ENCODE measurements around the gene AGRN. TPM values are rescaled to one million over a fixed set of nuclear protein-coding genes. Genes with fewer than 3 reads are reported as not detected.
A peak's percentile ranks its signal among the peaks of the same experiment; 100 is the strongest.
"Not testable (repeated sequence)": the region's sequence is repeated elsewhere in the genome, so short reads cannot be mapped to it uniquely, and the experiment has no call there.

AGRN gene
- total RNA-seq, 1 experiment from 2014 or later = 134 TPM

- H3K27me3 ChIP-seq (ENCODE audit: insufficient read depth, low read length) = no peaks in the 10 kb centered on the region
- H3K9ac ChIP-seq (ENCODE audit: low read length) = 0 out of 2 replicates have a peak overlapping the region, but pooled peaks have one; percentile 82
- no peaks in the 10 kb centered on the region for H3K36me3 ChIP-seq (ENCODE audit: control insufficient read depth in 1 of 2, insufficient read depth in 2 of 2, low read length in 2 of 2)
- no peak overlapping the region for H2AFZ ChIP-seq (ENCODE audit: low read depth, low read length, poor library complexity, severe bottlenecking)
- H3K27ac ChIP-seq (ENCODE audit: low read depth, low read length) = peak overlapping the region; percentile 12; the same call in 1 of the 2 replicates
- no peaks in the 10 kb centered on the region for H3K9me3 ChIP-seq (ENCODE audit: control insufficient read depth in 1 of 2, insufficient read depth in 1 of 2, low read depth in 1 of 2, low read length in 2 of 2)
- H3K79me2 ChIP-seq (ENCODE audit: insufficient read depth, low read length) = peaks cover 3% of the 10 kb centered on the region; the same call in 1 of the 2 replicates
- intact Hi-C loops (cut with micrococcal nuclease) = no loop called here
- RAD21 ChIA-PET (ENCODE audit: low non-redundant PET in 1 of 2, low total read pairs in 2 of 2, uncharacterized antibody in 2 of 2, unreplicated experiment in 2 of 2) = no interaction called here
- peaks cover 35 to 52% of the 10 kb centered on the region in 2 experiments for H3K4me1 ChIP-seq (ENCODE audit: control insufficient read depth in 1 of 2, insufficient read depth in 2 of 2, low read length in 2 of 2)
- BruUV-seq (replicated peaks) = no TSS peak
- DNase-seq (ENCODE audit: low read depth, low spot score) (no peak), ATAC-seq (no peak)
- no peaks in the 10 kb centered on the region for H3K9me2 ChIP-seq (ENCODE audit: insufficient read depth)
- no peak overlapping the region for H3K4me3 ChIP-seq (replicated peaks in 1 of 2; ENCODE audit: low read depth in 1 of 2, low read length in 2 of 2)
- no peak for TF ChIP-seq ZNF274 (IDR thresholded peaks at IDR 0.05; ENCODE audit: low read depth, low read length)
- no peak for TF ChIP-seq YY1 (IDR thresholded peaks at IDR 0.05; ENCODE audit: extremely low read depth, insufficient replicate concordance, low read depth, low read length)
- no peak for TF ChIP-seq MAX (IDR thresholded peaks at IDR 0.05)
- TF ChIP-seq TCF7L2 (IDR thresholded peaks at IDR 0.05; ENCODE audit: borderline replicate concordance, extremely low read depth, insufficient read depth, insufficient read length) = no peak
- TF ChIP-seq ELF1 (IDR thresholded peaks at IDR 0.05; ENCODE audit: borderline replicate concordance, low read depth) = no peak
- TF ChIP-seq CBX3 (IDR thresholded peaks at IDR 0.05; ENCODE audit: low read depth) = no peak
- TF ChIP-seq EZH2phosphoT487 (IDR thresholded peaks at IDR 0.05; ENCODE audit: borderline replicate concordance) = no peak
- TF ChIP-seq EGR1 (IDR thresholded peaks at IDR 0.05; ENCODE audit: low read depth) = no peak
- TF ChIP-seq RAD21 (IDR thresholded peaks at IDR 0.05; ENCODE audit: low read depth) = no peak
- no peak for TF ChIP-seq SP1 (IDR thresholded peaks at IDR 0.05; ENCODE audit: low read depth)
- no peak for TF ChIP-seq FOSL1 (IDR thresholded peaks at IDR 0.05; ENCODE audit: low read depth)
- no peak for TF ChIP-seq REST (IDR thresholded peaks at IDR 0.05; ENCODE audit: low read depth)
- no peak for TF ChIP-seq POLR2AphosphoS5 (IDR thresholded peaks at IDR 0.05; ENCODE audit: low read depth, low read length)
- no peak for TF ChIP-seq CTCF (IDR thresholded peaks at IDR 0.05 in 2 of 3, conservative IDR thresholded peaks at IDR 0.05 in 1 of 3; ENCODE audit: borderline replicate concordance in 1 of 3, insufficient read depth in 1 of 3, low read depth in 2 of 3, low read length in 2 of 3)
- TF ChIP-seq ZFX (IDR thresholded peaks at IDR 0.05) = no peak
- TF ChIP-seq JUND (IDR thresholded peaks at IDR 0.05) = no peak
- H3K4me2 ChIP-seq (ENCODE audit: low read length) = no peak overlapping the region
- no peaks in the 10 kb centered on the region for H4K20me1 ChIP-seq (ENCODE audit: insufficient read depth)
- CTCF ChIA-PET = no interaction called here
- POLR2A ChIA-PET = interaction anchor here (0.9 kb wide), 1 partner anchor 11 kb away, joined by 3 read pairs; no protein-coding TSS in a partner anchor
Observed at GRCh38 chr1:1075148-1075935, 55.4 kb downstream of the AGRN start.

GRCh38 chr1:1077396-1077795 is 57.5 kb downstream of the AGRN start:
- POLR2A ChIA-PET, ATAC-seq: not testable (repeated sequence)

More at GRCh38 chr1:1077396-1077795, 57.5 kb downstream of the AGRN start:
- BruUV-seq (replicated peaks); H3K36me3 ChIP-seq (ENCODE audit: control insufficient read depth in 1 of 2, insufficient read depth in 2 of 2, low read length in 2 of 2); DNase-seq (ENCODE audit: low read depth, low spot score); H2AFZ ChIP-seq (ENCODE audit: low read depth, low read length, poor library complexity, severe bottlenecking); H3K4me2 ChIP-seq (ENCODE audit: low read length); RAD21 ChIA-PET (ENCODE audit: low non-redundant PET in 1 of 2, low total read pairs in 2 of 2, uncharacterized antibody in 2 of 2, unreplicated experiment in 2 of 2); H3K27me3 ChIP-seq (ENCODE audit: insufficient read depth, low read length); H3K9ac ChIP-seq (ENCODE audit: low read length); H3K9me2 ChIP-seq (ENCODE audit: insufficient read depth); H3K4me3 ChIP-seq (replicated peaks in 1 of 2; ENCODE audit: low read depth in 1 of 2, low read length in 2 of 2); H3K79me2 ChIP-seq (ENCODE audit: insufficient read depth, low read length); H3K27ac ChIP-seq (ENCODE audit: low read depth, low read length); intact Hi-C loops (cut with micrococcal nuclease); H3K9me3 ChIP-seq (ENCODE audit: control insufficient read depth in 1 of 2, insufficient read depth in 1 of 2, low read depth in 1 of 2, low read length in 2 of 2); H4K20me1 ChIP-seq (ENCODE audit: insufficient read depth); CTCF ChIA-PET: not testable (repeated sequence)
- peaks cover 33 to 49% of the 10 kb centered on the region in 2 experiments for H3K4me1 ChIP-seq (ENCODE audit: control insufficient read depth in 1 of 2, insufficient read depth in 2 of 2, low read length in 2 of 2)

All from HCT116 (cell line).